Mucosa of rectum (tissue), 2 donors: Measurements from ENCODE around the gene HTT.
"Not testable (repeated sequence)": the region's sequence is repeated elsewhere in the genome, so short reads cannot be mapped to it uniquely, and the experiment has no call there.

ENCODE experiments used
- H3K27ac ChIP-seq, 2 donors: one replicate each; pipeline ENCODE4 v1.7.0; 2013; ENCODE audit warnings: inconsistent platforms in 2 of 2, low read depth in 2 of 2, low read length in 2 of 2
- H3K27me3 ChIP-seq, 2 donors: one replicate each; pipeline ENCODE4 v1.7.0; 2013; ENCODE audit warnings: low read length in 2 of 2; ENCODE audit not compliant: control insufficient read depth in 2 of 2, insufficient read depth in 2 of 2
- H3K36me3 ChIP-seq, 2 donors: one replicate each; pipeline ENCODE4 v1.7.0; 2013; ENCODE audit warnings: low read length in 2 of 2; ENCODE audit not compliant: control insufficient read depth in 2 of 2, insufficient read depth in 2 of 2
- H3K4me1 ChIP-seq, 2 donors: one replicate each; pipeline ENCODE4 v1.7.0; 2013; ENCODE audit warnings: low read length in 2 of 2, mild to moderate bottlenecking in 1 of 2; ENCODE audit not compliant: control insufficient read depth in 2 of 2, insufficient read depth in 2 of 2
- H3K4me3 ChIP-seq, 2 donors: one replicate each; pipeline ENCODE4 v1.7.0; 2013; ENCODE audit warnings: low read length in 2 of 2
- H3K9ac ChIP-seq, 2 donors: one replicate each; pipeline ENCODE4 v1.7.0; 2013; ENCODE audit warnings: low read length in 2 of 2, low read depth in 1 of 2, mild to moderate bottlenecking in 1 of 2
- H3K9me3 ChIP-seq, 2 donors: one replicate each; pipeline ENCODE4 v1.7.0; 2013; ENCODE audit warnings: low read length in 2 of 2; ENCODE audit not compliant: control insufficient read depth in 2 of 2
- donor health status: healthy.
- donor health status: Normal muscosa, but diverticular disease.

HTT gene

GRCh38 chr4:3161044-3161443 is 86.6 kb downstream of the HTT start:
- not testable (repeated sequence) for H3K27me3 ChIP-seq, H3K4me1 ChIP-seq, H3K9me3 ChIP-seq, H3K4me3 ChIP-seq, H3K9ac ChIP-seq, H3K27ac ChIP-seq
- peaks cover 19 to 46% of the 10 kb centered on the region in 2 donors for H3K36me3 ChIP-seq

- H3K4me1 ChIP-seq, H3K27ac ChIP-seq, H3K27me3 ChIP-seq, H3K9ac ChIP-seq, H3K4me3 ChIP-seq, H3K9me3 ChIP-seq: not testable (repeated sequence)
- peaks cover 11 to 13% of the 10 kb centered on the region in 2 donors for H3K36me3 ChIP-seq
Measured at GRCh38 chr4:3166434-3166833, 92.0 kb downstream of the HTT start.

GRCh38 chr4:3168029-3168428 is 93.5 kb downstream of the HTT start:
- Histone ChIP-seq H3K4me1 (no peaks in the 10 kb centered on the region), H3K4me3 (no peak overlapping the region), H3K9me3 (no peaks in the 10 kb centered on the region), H3K27ac (no peak overlapping the region), H3K36me3 (peaks cover 20 to 25% of the 10 kb centered on the region in 2 donors), H3K9ac (no peak overlapping the region), H3K27me3 (no peaks in the 10 kb centered on the region)

- Histone ChIP-seq H3K27me3 (no peaks in the 10 kb centered on the region), H3K36me3 (peaks cover 40 to 66% of the 10 kb centered on the region in 2 donors), H3K4me3 (no peak overlapping the region), H3K9ac (no peak overlapping the region), H3K9me3 (no peaks in the 10 kb centered on the region), H3K27ac (no peak overlapping the region), H3K4me1 (no peaks in the 10 kb centered on the region)
Measured at GRCh38 chr4:3174371-3175338, 100.2 kb downstream of the HTT start.

GRCh38 chr4:3176367-3177229 is 102.1 kb downstream of the HTT start:
- no peak overlapping the region for H3K9ac ChIP-seq
- H3K27ac ChIP-seq: no peak overlapping the region
- H3K4me1 ChIP-seq: no peaks in the 10 kb centered on the region
- H3K9me3 ChIP-seq: no peaks in the 10 kb centered on the region
- H3K36me3 ChIP-seq: peaks cover 47 to 77% of the 10 kb centered on the region in 2 donors
- H3K27me3 ChIP-seq: no peaks in the 10 kb centered on the region
- H3K4me3 ChIP-seq: no peak overlapping the region

GRCh38 chr4:3177426-3177825 is 102.9 kb downstream of the HTT start:
- H3K4me1 ChIP-seq: no peaks in the 10 kb centered on the region
- H3K9ac ChIP-seq: no peak overlapping the region
- H3K27me3 ChIP-seq: no peaks in the 10 kb centered on the region
- no peak overlapping the region for H3K4me3 ChIP-seq
- no peak overlapping the region for H3K27ac ChIP-seq
- H3K9me3 ChIP-seq: no peaks in the 10 kb centered on the region
- peaks cover 50 to 77% of the 10 kb centered on the region in 2 donors for H3K36me3 ChIP-seq

- Histone ChIP-seq H3K27ac (no peak overlapping the region), H3K9me3 (no peaks in the 10 kb centered on the region), H3K27me3 (no peaks in the 10 kb centered on the region), H3K36me3 (peaks cover 49 to 77% of the 10 kb centered on the region in 2 donors), H3K4me1 (no peaks in the 10 kb centered on the region), H3K9ac (no peak overlapping the region), H3K4me3 (no peak overlapping the region)
Measured at GRCh38 chr4:3177905-3178304, 103.4 kb downstream of the HTT start.

- Histone ChIP-seq H3K27ac (no peak overlapping the region), H3K9me3 (no peaks in the 10 kb centered on the region), H3K36me3 (peaks cover 49 to 77% of the 10 kb centered on the region in 2 donors)
Measured at GRCh38 chr4:3178351-3178750, 103.9 kb downstream of the HTT start.

GRCh38 chr4:3179126-3179706 is 104.7 kb downstream of the HTT start:
- H3K9me3 ChIP-seq: no peaks in the 10 kb centered on the region
- no peak overlapping the region for H3K9ac ChIP-seq
- peaks cover 55 to 80% of the 10 kb centered on the region in 2 donors for H3K36me3 ChIP-seq
- no peak overlapping the region for H3K27ac ChIP-seq
- H3K4me3 ChIP-seq: no peak overlapping the region
- no peaks in the 10 kb centered on the region for H3K27me3 ChIP-seq
- no peaks in the 10 kb centered on the region for H3K4me1 ChIP-seq

More at GRCh38 chr4:3178351-3178750, 103.9 kb downstream of the HTT start:
- Histone ChIP-seq H3K9ac (no peak overlapping the region), H3K4me1 (no peaks in the 10 kb centered on the region), H3K27me3 (no peaks in the 10 kb centered on the region), H3K4me3 (no peak overlapping the region)
